Smooth muscle cell of the brain vasculature (primary cell): Measurements from ENCODE around the gene ZNF438.
"Not testable (repeated sequence)": the region's sequence is repeated elsewhere in the genome, so short reads cannot be mapped to it uniquely, and the experiment has no call there.

Source experiments
- DNase-seq: peaks from one replicate; pipeline ENCODE4 v3.0.0-alpha.2; 2012; ENCODE audit warnings: low read depth, low spot score

The ZNF438 gene

GRCh38 chr10:30940256-30940655 is 91.4 kb downstream of the ZNF438 start:
- no peak for DNase-seq

- DNase-seq, result no peak
Observed at GRCh38 chr10:30939643-30940251, 91.9 kb downstream of the ZNF438 start.

- DNase-seq, result no peak
Observed at GRCh38 chr10:30935078-30935477, 96.6 kb downstream of the ZNF438 start.

- DNase-seq, result no peak
Observed at GRCh38 chr10:30931094-30931493, 100.6 kb downstream of the ZNF438 start.

- DNase-seq, result no peak
Observed at GRCh38 chr10:30929901-30930520, 101.7 kb downstream of the ZNF438 start.

- DNase-seq, result not testable (repeated sequence)
Observed at GRCh38 chr10:30929311-30929729, 102.3 kb downstream of the ZNF438 start.

GRCh38 chr10:30928742-30929141 is 102.9 kb downstream of the ZNF438 start:
- DNase-seq, result no peak

- DNase-seq, result no peak
Observed at GRCh38 chr10:30918651-30919050, 113.0 kb downstream of the ZNF438 start.

GRCh38 chr10:30917789-30918188 is 113.9 kb downstream of the ZNF438 start:
- DNase-seq, result no peak

- no peak for DNase-seq
Observed at GRCh38 chr10:30917067-30917466, 114.6 kb downstream of the ZNF438 start.

- no peak for DNase-seq
Observed at GRCh38 chr10:30915146-30915545, 116.5 kb downstream of the ZNF438 start.

GRCh38 chr10:30911303-30911863 is 120.3 kb downstream of the ZNF438 start:
- no peak for DNase-seq

GRCh38 chr10:30903397-30904138 is 128.1 kb downstream of the ZNF438 start:
- DNase-seq, result no peak

GRCh38 chr10:30902621-30903396 is 128.9 kb downstream of the ZNF438 start:
- no peak for DNase-seq

- not testable (repeated sequence) for DNase-seq
Observed at GRCh38 chr10:30901487-30901886, 130.2 kb downstream of the ZNF438 start.

GRCh38 chr10:30898964-30899363 is 132.7 kb downstream of the ZNF438 start:
- DNase-seq, result no peak

- DNase-seq, result no peak
Observed at GRCh38 chr10:30897547-30897946, 134.1 kb downstream of the ZNF438 start.

- DNase-seq, result no peak
Observed at GRCh38 chr10:30897048-30897447, 134.6 kb downstream of the ZNF438 start.

GRCh38 chr10:30894221-30894620 is 137.4 kb downstream of the ZNF438 start:
- DNase-seq, result no peak

- DNase-seq, result no peak
Observed at GRCh38 chr10:30893208-30893607, 138.5 kb downstream of the ZNF438 start.

GRCh38 chr10:30887839-30888238 is 143.8 kb downstream of the ZNF438 start:
- DNase-seq, result no peak

GRCh38 chr10:30885423-30885822 is 146.2 kb downstream of the ZNF438 start:
- no peak for DNase-seq
